ENCODE results near the gene KLRD1.
"Not testable (repeated sequence)": the region's sequence is repeated elsewhere in the genome, so short reads cannot be mapped to it uniquely, and the experiment has no call there.

Gene KLRD1

DNA sequence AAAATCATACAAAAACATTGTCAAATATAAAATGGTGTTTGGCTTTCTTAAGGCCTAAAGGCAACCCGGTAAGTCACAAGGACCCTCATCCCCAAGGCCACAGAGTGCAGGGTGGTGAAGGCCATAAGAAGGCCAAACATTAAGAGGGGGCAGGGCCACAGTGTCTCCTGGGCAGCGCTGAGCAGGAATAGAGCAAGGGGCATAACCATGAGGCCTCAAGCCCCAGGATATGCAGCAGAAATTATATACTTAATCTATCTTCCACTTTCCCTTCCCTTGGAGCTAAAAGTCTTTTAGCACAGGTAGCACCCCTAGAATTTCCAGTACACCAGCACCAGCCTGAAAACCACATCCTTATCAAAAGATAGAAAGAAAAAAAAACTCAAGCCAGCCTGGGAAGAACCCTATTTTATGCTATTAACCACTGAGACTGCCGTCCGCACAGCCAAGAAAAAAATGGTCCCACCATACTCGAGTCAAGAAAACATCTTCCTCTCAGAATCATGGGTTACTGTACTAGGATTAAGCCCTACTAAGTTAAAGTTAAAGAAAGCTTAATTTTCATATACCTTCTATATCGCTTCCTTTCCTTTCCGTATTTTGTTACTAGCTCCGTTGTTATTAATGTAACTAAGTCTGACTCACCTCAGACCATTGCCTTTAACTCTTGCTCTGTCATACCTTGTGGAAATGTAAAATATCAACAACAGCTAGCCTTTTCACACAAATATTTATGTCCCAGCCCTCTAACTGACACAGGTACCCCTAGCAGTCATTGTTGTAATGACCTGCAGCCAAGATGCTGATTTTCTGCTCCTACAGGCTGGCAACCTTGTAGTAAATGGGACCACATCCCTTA lies 62.1 kb downstream of the KLRD1 start:
- DNase-seq: peak; percentile 58

- DNase-seq: not testable (repeated sequence)
Measured at GRCh38 chr12:10371893-10372535, 64.3 kb downstream of the KLRD1 start.

- no peak for DNase-seq
Measured at GRCh38 chr12:10372559-10372958, 64.9 kb downstream of the KLRD1 start.

DNA sequence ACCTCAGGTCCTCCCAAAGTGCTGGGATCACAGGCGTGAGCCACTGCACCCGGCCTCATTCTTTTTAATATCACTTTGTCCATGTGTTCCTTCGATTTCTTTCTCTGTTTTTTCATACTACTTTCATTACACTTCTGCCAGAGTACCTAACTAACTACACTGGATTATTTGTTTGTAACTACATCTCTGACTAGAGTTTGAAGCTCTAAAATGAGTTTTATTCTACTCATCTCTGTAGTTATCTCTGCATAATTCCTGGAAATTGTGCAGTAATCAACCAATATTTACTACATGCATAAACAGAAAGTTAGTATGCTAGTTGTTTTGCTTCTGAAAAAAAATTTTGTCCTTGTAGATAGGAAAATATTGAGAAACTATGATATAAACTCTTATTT lies 67.0 kb downstream of the KLRD1 start:
- no peak for DNase-seq

DNA sequence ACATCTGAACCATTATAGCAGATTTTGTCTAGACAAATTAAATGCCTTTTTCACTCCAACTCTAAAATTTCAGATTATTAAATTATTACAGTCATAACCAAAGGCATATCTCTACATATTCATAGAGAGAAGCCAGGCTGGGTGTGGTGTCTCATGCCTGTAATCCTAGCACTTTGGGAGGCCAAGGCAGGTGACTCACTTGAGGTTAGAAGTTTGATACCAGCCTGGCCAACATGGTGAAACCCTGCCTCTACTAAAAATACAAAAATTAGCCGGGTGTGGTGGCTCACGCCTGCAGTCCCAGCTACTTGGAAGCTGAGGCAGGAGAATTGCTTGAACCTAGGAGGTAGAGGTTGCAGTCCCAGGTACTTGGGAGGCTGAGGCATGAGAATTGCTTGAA lies 71.1 kb downstream of the KLRD1 start:
- DNase-seq: peak; percentile 64

Data from activated CD8-positive, alpha-beta memory T cell treated with anti-CD3 and anti-CD28 coated beads, Interleukin-2, amount 50 U/mL, for 48 hours (primary cell).